MCF 10A (cell line): ENCODE results near the gene CDKL2. TPM values are rescaled to one million over a fixed set of nuclear protein-coding genes. Genes with fewer than 3 reads are reported as not detected.

ENCODE experiments used
- BruUV-seq: library from RNA; stranded (reverse); fragments of 400-500 nt; replicated peaks from 2 replicates; lab custom pipeline; 2021; lab: Mats Ljungman, UMichigan
- CTCF ChIA-PET: fragments of 300-600 bp; sonication (Branson Sonifier 250); formaldehyde crosslinking; extraction: SDS; loops from one replicate; lab custom pipeline; 2021; ENCODE audit warnings: antibody characterized with exemption, inconsistent platforms; lab: Yijun Ruan, JAX
- POLR2A ChIA-PET: fragments of 300-600, 350-650 bp; sonication (Branson Sonifier 250); formaldehyde crosslinking; extraction: SDS; loops from one replicate; lab custom pipeline; 2020; ENCODE audit warnings: antibody characterized with exemption, inconsistent platforms; lab: Yijun Ruan, JAX
- DNase-seq: peaks from one replicate; pipeline ENCODE4 v3.0.0-alpha.2; 2018; ENCODE audit not compliant: unreplicated experiment
- H3K27ac Mint-ChIP-seq: one replicate; pipeline ENCODE4 v1.8.0; 2022; ENCODE audit warnings: mild to moderate bottlenecking, low read depth, mixed read lengths; ENCODE audit not compliant: unreplicated experiment
- H3K27me3 Mint-ChIP-seq: one replicate; pipeline ENCODE4 v1.8.0; 2022; ENCODE audit warnings: mixed read lengths; ENCODE audit not compliant: insufficient read depth, unreplicated experiment
- H3K36me3 Mint-ChIP-seq: one replicate; pipeline ENCODE4 v1.8.0; 2022; ENCODE audit warnings: mild to moderate bottlenecking, moderate library complexity, mixed read lengths; ENCODE audit not compliant: insufficient read depth, unreplicated experiment
- H3K4me1 Mint-ChIP-seq: one replicate; pipeline ENCODE4 v1.8.0; 2022; ENCODE audit warnings: mixed read lengths; ENCODE audit not compliant: insufficient read depth, unreplicated experiment
- H3K4me3 Mint-ChIP-seq: one replicate; pipeline ENCODE4 v1.8.0; 2022; ENCODE audit warnings: mild to moderate bottlenecking, moderate library complexity, mixed read lengths; ENCODE audit not compliant: unreplicated experiment
- H3K9me3 Mint-ChIP-seq: one replicate; pipeline ENCODE4 v1.8.0; 2022; ENCODE audit warnings: mixed read lengths; ENCODE audit not compliant: unreplicated experiment
- CTCF ChIP-seq: fragments of 200-600 bp; IDR thresholded peaks from one replicate; pipeline ENCODE4 v1.8.0; 2022; ENCODE audit warnings: antibody characterized with exemption, mild to moderate bottlenecking; ENCODE audit not compliant: unreplicated experiment
- intact Hi-C: fragments of 100-400 bp; cut with micrococcal nuclease; formaldehyde crosslinking; loops from 2 replicates; pipeline ENCODE4 v1.14.1; 2022
- total RNA-seq: library from RNA; stranded (reverse); gene quantifications from 2 replicates; pipeline ENCODE4 v1.2.3, GENCODE V29; 2022

Gene CDKL2
- total RNA-seq, 1 experiment from 2014 or later: 0.42 TPM

- no peaks in the 10 kb centered on the region for H3K27me3 Mint-ChIP-seq
- CTCF ChIA-PET: no interaction called here
- POLR2A ChIA-PET: interaction anchor here (2.0 kb wide), 1 partner anchor 10 kb away, joined by 5 read pairs; no protein-coding TSS in a partner anchor
- peaks cover 17% of the 10 kb centered on the region for H3K4me1 Mint-ChIP-seq
- no peak overlapping the region for H3K4me3 Mint-ChIP-seq
- no peak overlapping the region for H3K27ac Mint-ChIP-seq
- DNase-seq: no peak
- TF ChIP-seq CTCF: no peak
- peaks cover 49% of the 10 kb centered on the region for H3K36me3 Mint-ChIP-seq
- intact Hi-C loops: no loop called here
- no peaks in the 10 kb centered on the region for H3K9me3 Mint-ChIP-seq
- BruUV-seq: no TSS peak
These were observed 32.3 kb upstream of the CDKL2 start for GRCh38 chr4:75662626-75663025.

- Mint-ChIP-seq H3K4me1 (peaks cover 6% of the 10 kb centered on the region), H3K27me3 (no peaks in the 10 kb centered on the region), H3K4me3 (no peak overlapping the region), H3K9me3 (no peaks in the 10 kb centered on the region), H3K36me3 (peaks cover 65% of the 10 kb centered on the region), H3K27ac (no peak overlapping the region)
- ChIA-PET CTCF (interaction anchor here (1.3 to 3.3 kb wide), 2 partner anchors 13 to 63 kb away, joined by 3 to 15 read pairs; partner anchors contain the start of gene USO1), POLR2A (interaction anchor here (0.9 to 3.9 kb wide), 5 partner anchors 9 to 146 kb away, joined by 3 to 24 read pairs (median 17); partner anchors contain the start of genes G3BP2, RCHY1, THAP6 and USO1)
- no peak for TF ChIP-seq CTCF
- no peak for DNase-seq
- no TSS peak for BruUV-seq
- intact Hi-C loops: no loop called here
These were observed 30.2 kb upstream of the CDKL2 start for GRCh38 chr4:75660491-75660890.

GRCh38 chr4:75659512-75660031, 29.2 kb upstream of the CDKL2 start:
- Mint-ChIP-seq H3K4me3 (no peak overlapping the region), H3K27me3 (no peaks in the 10 kb centered on the region), H3K4me1 (peaks cover 6% of the 10 kb centered on the region), H3K9me3 (no peaks in the 10 kb centered on the region), H3K36me3 (peaks cover 74% of the 10 kb centered on the region), H3K27ac (peak overlapping the region; percentile 23)
- ChIA-PET CTCF (interaction anchor here (0.6 to 3.3 kb wide), 6 partner anchors 10 to 78 kb away, joined by 3 to 15 read pairs (median 3); partner anchors contain the start of gene USO1), POLR2A (interaction anchor here (0.5 to 3.9 kb wide), 7 partner anchors 10 to 952 kb away, joined by 3 to 24 read pairs (median 3); partner anchors contain the start of genes G3BP2, RCHY1, THAP6 and USO1)
- no peak for TF ChIP-seq CTCF
- DNase-seq: no peak
- no TSS peak for BruUV-seq
- intact Hi-C loops: no loop called here

- H3K36me3 Mint-ChIP-seq: peaks cover 81% of the 10 kb centered on the region
- POLR2A ChIA-PET: interaction anchor here (0.5 to 3.9 kb wide), 7 partner anchors 11 to 951 kb away, joined by 3 to 24 read pairs (median 4); partner anchors contain the start of genes G3BP2 and USO1
- no peak overlapping the region for H3K27ac Mint-ChIP-seq
- no peak overlapping the region for H3K4me3 Mint-ChIP-seq
- intact Hi-C loops: no loop called here
- H3K4me1 Mint-ChIP-seq: peaks cover 6% of the 10 kb centered on the region
- BruUV-seq: no TSS peak
- H3K9me3 Mint-ChIP-seq: no peaks in the 10 kb centered on the region
- no peak for TF ChIP-seq CTCF
- CTCF ChIA-PET: interaction anchor here (0.6 to 3.3 kb wide), 4 partner anchors 11 to 77 kb away, joined by 3 to 15 read pairs (median 4); partner anchors contain the start of gene USO1
- no peak for DNase-seq
- no peaks in the 10 kb centered on the region for H3K27me3 Mint-ChIP-seq
These were observed 28.5 kb upstream of the CDKL2 start for GRCh38 chr4:75658876-75659275.
